HG02798 (cell line): ENCODE data around the gene SPOUT1.
"Not testable (repeated sequence)": the region's sequence is repeated elsewhere in the genome, so short reads cannot be mapped to it uniquely, and the experiment has no call there.

Source experiments
- ATAC-seq: cut with Tn5 transposase; IDR thresholded peaks from one replicate; pipeline ENCODE4 v1.9.1; 2021; ENCODE audit warnings: mild to moderate bottlenecking; ENCODE audit not compliant: unreplicated experiment, poor library complexity

The SPOUT1 gene

GRCh38 chr9:128829477-128830251, at the start of gene SPOUT1:
TSS of gene SPOUT1 (minus strand) at chr9:128829794. CDS start at chr9:128829780, 14 bp downstream.
- ATAC-seq = peak; percentile 99

- ATAC-seq = no peak
These were observed 48.3 kb upstream of the SPOUT1 start for GRCh38 chr9:128877852-128878251.

DNA sequence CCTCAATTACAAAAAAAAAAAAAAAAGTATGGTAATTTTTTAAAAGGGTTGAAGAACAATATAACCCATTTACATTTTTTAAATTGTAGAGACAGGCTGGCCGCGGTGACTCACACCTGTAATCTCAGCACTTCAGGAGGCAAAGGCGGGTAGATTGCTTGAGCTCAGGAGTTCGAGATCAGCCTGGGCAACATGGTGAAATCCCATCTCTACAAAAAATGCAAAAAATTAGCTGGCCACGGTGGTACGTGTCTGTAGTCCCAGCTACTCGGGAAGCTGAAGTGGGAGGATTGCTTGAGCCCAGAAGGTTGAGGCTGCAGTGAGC, 41.3 kb upstream of the SPOUT1 start:
- ATAC-seq = not testable (repeated sequence)

- ATAC-seq = no peak
These were observed 40.7 kb upstream of the SPOUT1 start for GRCh38 chr9:128870128-128870940.

DNA sequence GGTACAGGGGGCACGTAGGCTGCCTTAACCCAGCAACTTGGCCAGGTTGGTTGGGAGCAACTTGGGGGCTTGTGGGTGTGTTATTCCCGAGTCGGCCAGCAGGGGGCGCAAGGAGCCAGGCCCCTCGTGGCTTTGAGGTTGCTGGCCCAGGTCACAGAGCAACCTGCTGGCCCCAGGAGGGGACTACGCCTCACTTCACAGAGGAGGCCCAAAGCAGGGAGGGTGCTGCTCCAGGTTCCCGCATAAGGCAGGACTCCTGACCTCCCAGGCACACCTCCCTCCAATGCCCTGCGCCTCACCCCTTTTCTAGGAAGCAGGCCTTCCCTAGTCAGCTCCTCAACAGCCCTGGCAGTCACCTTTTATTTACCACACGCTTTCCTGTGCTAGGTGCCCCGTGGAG, 34.1 kb upstream of the SPOUT1 start:
- ATAC-seq = peak; percentile 47

DNA sequence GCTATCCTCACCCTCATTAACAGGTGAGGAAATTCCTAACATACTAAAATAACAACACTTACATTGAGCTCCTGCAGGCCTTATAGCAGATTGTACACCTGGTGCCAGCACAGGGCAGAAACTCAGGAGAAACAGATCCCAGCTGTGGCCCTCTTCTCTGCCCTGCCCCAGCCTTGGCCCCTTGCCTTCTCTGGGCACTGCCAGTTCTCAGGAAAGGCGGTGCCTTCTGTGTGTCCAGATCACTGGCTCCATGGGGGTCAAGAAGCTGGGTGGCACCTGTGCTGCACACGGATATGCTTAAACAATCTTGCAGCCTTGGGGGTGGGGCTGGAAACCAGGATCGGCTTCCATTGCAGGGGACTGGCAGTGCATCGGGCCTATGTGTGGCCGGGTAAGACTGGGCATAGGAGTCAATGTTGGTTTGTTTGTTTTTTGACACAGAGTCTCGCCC, 32.8 kb upstream of the SPOUT1 start:
- ATAC-seq = no peak

DNA sequence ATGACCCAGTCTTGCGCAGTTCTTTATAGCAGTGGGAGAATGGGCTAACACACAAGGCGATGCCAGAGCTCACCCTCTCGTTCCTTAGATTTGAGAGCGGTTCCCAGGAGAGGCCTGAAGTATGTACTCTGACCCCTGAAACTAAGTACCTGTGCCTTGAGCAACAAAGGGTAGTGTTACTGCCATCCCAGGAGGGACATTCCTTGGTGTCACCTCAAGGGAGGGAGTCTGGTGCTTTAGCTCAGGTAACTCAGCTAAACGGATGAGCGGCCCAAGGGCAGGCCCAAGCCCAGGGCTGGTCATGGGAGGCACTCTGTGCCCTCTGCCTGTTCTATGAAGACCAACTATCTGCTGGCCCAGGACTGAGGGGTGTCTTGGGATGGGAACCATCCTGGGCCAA, 31.9 kb upstream of the SPOUT1 start:
- no peak for ATAC-seq

DNA sequence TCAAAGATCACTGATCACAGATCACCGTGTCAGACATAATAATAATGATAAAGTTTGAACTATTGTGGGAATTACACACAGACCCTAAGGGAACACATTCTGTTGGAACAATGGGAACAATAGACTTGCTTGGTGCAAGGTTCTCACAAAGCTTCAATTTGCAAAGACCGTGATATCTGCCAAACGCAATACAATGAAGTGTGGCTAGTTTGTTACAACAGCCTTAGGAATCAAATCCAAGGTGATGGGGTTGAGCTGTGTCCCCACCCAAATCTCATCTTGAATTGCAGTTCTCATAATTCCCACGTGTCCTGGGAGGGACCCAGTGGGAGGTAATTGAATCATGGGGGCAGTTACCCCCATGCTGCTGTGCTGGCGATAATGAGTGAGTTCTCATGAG, 31.3 kb upstream of the SPOUT1 start:
- no peak for ATAC-seq

- ATAC-seq = not testable (repeated sequence)
These were observed 28.9 kb upstream of the SPOUT1 start for GRCh38 chr9:128858476-128858875.

GRCh38 chr9:128854454-128854853, 24.9 kb upstream of the SPOUT1 start:
- ATAC-seq = not testable (repeated sequence)

GRCh38 chr9:128852646-128853045, 23.1 kb upstream of the SPOUT1 start:
- not testable (repeated sequence) for ATAC-seq

GRCh38 chr9:128851779-128852600, 22.4 kb upstream of the SPOUT1 start:
- not testable (repeated sequence) for ATAC-seq

- not testable (repeated sequence) for ATAC-seq
These were observed 21.4 kb upstream of the SPOUT1 start for GRCh38 chr9:128851024-128851423.

- ATAC-seq = no peak
These were observed 18.2 kb upstream of the SPOUT1 start for GRCh38 chr9:128847803-128848202.

GRCh38 chr9:128846680-128847030, 17.1 kb upstream of the SPOUT1 start:
- no peak for ATAC-seq

DNA sequence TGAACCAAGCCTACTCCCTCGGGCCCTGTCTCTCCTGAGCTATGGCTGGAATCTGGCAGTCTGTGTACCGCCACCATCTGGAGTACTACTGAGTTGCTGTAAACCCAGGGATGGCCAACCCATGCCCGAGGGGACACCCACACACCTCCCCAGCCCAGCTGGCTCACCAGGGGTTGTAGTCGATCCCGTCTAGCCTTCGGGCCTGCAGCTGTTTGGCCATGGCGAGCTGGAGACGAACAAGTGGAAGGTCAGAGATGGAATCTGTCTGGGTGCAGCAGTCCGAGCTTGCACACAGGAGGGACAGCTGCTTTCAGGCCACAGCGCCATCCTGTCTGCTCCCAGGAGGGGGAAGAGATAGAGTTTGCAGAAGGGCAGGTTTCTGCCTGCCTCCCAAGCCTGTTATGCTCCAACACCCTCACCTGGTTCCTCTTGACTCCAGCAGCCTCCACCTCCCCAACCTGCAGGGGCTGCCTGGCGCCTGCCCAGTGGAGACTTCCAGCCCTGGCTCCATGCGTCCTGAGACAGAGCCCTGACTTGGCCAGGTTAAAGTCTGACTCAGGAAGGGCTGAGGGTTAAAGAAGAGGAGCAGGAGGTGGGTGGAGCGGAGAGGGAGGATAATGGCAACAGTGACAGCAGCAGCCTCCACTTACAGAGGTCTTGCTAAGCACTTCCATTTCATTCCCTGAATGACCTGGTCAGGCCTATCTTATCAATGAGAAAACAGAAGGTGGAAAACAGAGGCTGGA, 15.8 kb upstream of the SPOUT1 start:
- no peak for ATAC-seq

DNA sequence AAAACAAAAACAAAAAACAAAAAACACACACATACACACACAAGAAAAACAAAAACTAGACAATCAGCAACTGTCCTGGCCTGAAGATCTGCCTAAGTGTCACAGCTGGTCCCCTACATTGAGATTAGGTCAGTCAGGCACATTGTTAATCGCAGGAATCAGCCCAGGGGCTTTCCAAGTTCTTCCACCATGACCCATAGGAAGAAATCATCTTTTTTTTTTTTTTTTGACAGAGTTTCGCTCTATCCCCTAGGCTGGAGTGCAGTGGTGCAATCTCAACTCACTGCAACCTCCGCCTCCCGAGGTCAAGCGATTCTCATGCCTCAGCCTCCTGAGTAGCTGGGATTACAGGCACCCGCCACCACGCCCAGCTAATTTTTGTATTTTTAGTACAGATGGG, 13.6 kb upstream of the SPOUT1 start:
- ATAC-seq = not testable (repeated sequence)

- ATAC-seq = no peak
These were observed 12.3 kb upstream of the SPOUT1 start for GRCh38 chr9:128841694-128842492.

DNA sequence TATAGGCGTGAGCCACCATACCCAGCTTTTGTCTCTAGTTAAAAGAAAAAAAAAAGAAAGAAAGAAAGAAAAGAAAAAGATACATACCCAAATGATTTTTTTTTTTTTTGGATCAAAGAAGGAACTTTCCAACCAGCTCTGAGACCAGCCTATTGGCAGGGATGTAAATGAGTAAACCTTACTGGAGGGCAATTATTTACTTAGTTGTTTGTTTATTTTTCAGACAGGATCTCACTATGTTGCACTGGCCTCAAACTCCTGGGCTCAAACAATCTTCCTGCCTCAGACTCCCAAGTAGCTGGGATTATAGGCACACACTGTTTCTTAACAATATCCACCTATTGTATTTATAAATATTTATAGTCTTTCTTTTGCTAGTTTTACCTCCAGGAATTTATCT, 10.9 kb upstream of the SPOUT1 start:
- ATAC-seq = no peak
